Dermis microvascular lymphatic vessel endothelial cell (primary cell): ENCODE data around the gene PPFIBP2. TPM values are rescaled to one million over a fixed set of nuclear protein-coding genes. Genes with fewer than 3 reads are reported as not detected.

ENCODE experiments used
- DNase-seq, 2 donors: peaks; one replicate each; pipeline versions ENCODE4 v3.0.0 to v3.0.0-alpha.2; 2010; ENCODE audit warnings: low read depth in 2 of 2
- total RNA-seq: library from RNA; depleted of rRNA; stranded (reverse); fragments of >200 nt; gene quantifications from 2 replicates; pipeline ENCODE4 v1.2.1, GENCODE V29; 2014

PPFIBP2 gene
- 1.7 and 4.6 TPM in 2 replicates for total RNA-seq

- DNase-seq, result peak; percentile 29 to 67
These were observed at the start of gene PPFIBP2 for GRCh38 chr11:7513234-7514098. Gene PPFIBP2 (plus strand): TSS chr11:7513999. CDS start chr11:7549476, 35,477 bp downstream.

GRCh38 chr11:7467652-7468051, 46.1 kb upstream of the PPFIBP2 start:
- no peak for DNase-seq

GRCh38 chr11:7469351-7469865, 44.4 kb upstream of the PPFIBP2 start:
- no peak for DNase-seq

GRCh38 chr11:7471071-7471470, 42.7 kb upstream of the PPFIBP2 start:
- no peak for DNase-seq

GRCh38 chr11:7473717-7474116, 40.1 kb upstream of the PPFIBP2 start:
- DNase-seq, result no peak

- no peak for DNase-seq
These were observed 33.7 kb upstream of the PPFIBP2 start for GRCh38 chr11:7480113-7480512.

- no peak for DNase-seq
These were observed 29.7 kb upstream of the PPFIBP2 start for GRCh38 chr11:7484131-7484530.

GRCh38 chr11:7484645-7485044, 29.2 kb upstream of the PPFIBP2 start:
- no peak for DNase-seq

- no peak for DNase-seq
These were observed 28.4 kb upstream of the PPFIBP2 start, which contains the start of gene OLFML1 for GRCh38 chr11:7485186-7486097. Gene OLFML1 (plus strand): TSS chr11:7485506. CDS start chr11:7485876, 370 bp downstream.

GRCh38 chr11:7486098-7486780, 27.6 kb upstream of the PPFIBP2 start:
- DNase-seq, result no peak

GRCh38 chr11:7486781-7487140, 27.0 kb upstream of the PPFIBP2 start:
- DNase-seq, result no peak

GRCh38 chr11:7487360-7487759, 26.4 kb upstream of the PPFIBP2 start:
- no peak for DNase-seq

- no peak for DNase-seq
These were observed 25.1 kb upstream of the PPFIBP2 start for GRCh38 chr11:7488681-7489080.

- DNase-seq, result no peak
These were observed 24.4 kb upstream of the PPFIBP2 start for GRCh38 chr11:7489376-7489775.

- DNase-seq, result no peak
These were observed 23.7 kb upstream of the PPFIBP2 start for GRCh38 chr11:7490054-7490453.

- DNase-seq, result no peak
These were observed 23.3 kb upstream of the PPFIBP2 start for GRCh38 chr11:7490535-7490934.

GRCh38 chr11:7492253-7492652, 21.5 kb upstream of the PPFIBP2 start:
- no peak for DNase-seq

- DNase-seq, result no peak
These were observed 20.1 kb upstream of the PPFIBP2 start for GRCh38 chr11:7493670-7494069.

GRCh38 chr11:7494086-7494745, 19.6 kb upstream of the PPFIBP2 start:
- DNase-seq, result no peak

- no peak for DNase-seq
These were observed 17.8 kb upstream of the PPFIBP2 start for GRCh38 chr11:7495882-7496551.
